ENCODE measurements around the gene CKAP2L. TPM values are rescaled to one million over a fixed set of nuclear protein-coding genes. Genes with fewer than 3 reads are reported as not detected.

Gene CKAP2L
- polyA plus RNA-seq, 1 donor, result 6.2 TPM

- no peak for DNase-seq
- WGBS (ENCODE audit: insufficient coverage, low lambda C conversion rate), result no CpG with 5 or more reads among the region's 19 CpGs
- no peaks in the 10 kb centered on the region for H3K36me3 ChIP-seq (ENCODE audit: control insufficient read depth, insufficient read depth, low read length)
Measured at GRCh38 chr2:112727276-112728028, 37.0 kb downstream of the CKAP2L start.

GRCh38 chr2:112726487-112727190 is 37.8 kb downstream of the CKAP2L start:
- H3K36me3 ChIP-seq (ENCODE audit: control insufficient read depth, insufficient read depth, low read length), result no peaks in the 10 kb centered on the region
- no CpG with 5 or more reads among the region's 19 CpGs for WGBS (ENCODE audit: insufficient coverage, low lambda C conversion rate)
- no peak overlapping the region for H3K4me3 ChIP-seq (ENCODE audit: low read length)
- peak; percentile 94 to 95 for DNase-seq
- H3K27me3 ChIP-seq (ENCODE audit: control insufficient read depth, insufficient read depth, low read length), result no peaks in the 10 kb centered on the region
- peak overlapping the region; percentile 92 for H3K27ac ChIP-seq (ENCODE audit: low read length)
- H3K9me3 ChIP-seq (ENCODE audit: control insufficient read depth, low read depth, low read length), result no peaks in the 10 kb centered on the region
- peaks cover 22% of the 10 kb centered on the region for H3K4me1 ChIP-seq (ENCODE audit: control insufficient read depth, insufficient read depth, low read length)

More at GRCh38 chr2:112727276-112728028, 37.0 kb downstream of the CKAP2L start:
- no peaks in the 10 kb centered on the region for H3K9me3 ChIP-seq (ENCODE audit: control insufficient read depth, low read depth, low read length)
- H3K27me3 ChIP-seq (ENCODE audit: control insufficient read depth, insufficient read depth, low read length), result no peaks in the 10 kb centered on the region
- peaks cover 22% of the 10 kb centered on the region for H3K4me1 ChIP-seq (ENCODE audit: control insufficient read depth, insufficient read depth, low read length)
- no peak overlapping the region for H3K4me3 ChIP-seq (ENCODE audit: low read length)
- no peak overlapping the region for H3K27ac ChIP-seq (ENCODE audit: low read length)

- H3K9me3 ChIP-seq (ENCODE audit: control insufficient read depth, low read depth, low read length), result no peaks in the 10 kb centered on the region
- H3K27ac ChIP-seq (ENCODE audit: low read length), result peak overlapping the region; percentile 92
- H3K4me1 ChIP-seq (ENCODE audit: control insufficient read depth, insufficient read depth, low read length), result peaks cover 22% of the 10 kb centered on the region
- DNase-seq, result peak; percentile 96 to 97
- no peak overlapping the region for H3K4me3 ChIP-seq (ENCODE audit: low read length)
- WGBS (ENCODE audit: insufficient coverage, low lambda C conversion rate), result no CpG with 5 or more reads among the region's 15 CpGs
- no peaks in the 10 kb centered on the region for H3K27me3 ChIP-seq (ENCODE audit: control insufficient read depth, insufficient read depth, low read length)
- no peaks in the 10 kb centered on the region for H3K36me3 ChIP-seq (ENCODE audit: control insufficient read depth, insufficient read depth, low read length)
Measured at GRCh38 chr2:112725545-112726457, 38.6 kb downstream of the CKAP2L start.

GRCh38 chr2:112724591-112725525 is 39.6 kb downstream of the CKAP2L start:
- no peaks in the 10 kb centered on the region for H3K9me3 ChIP-seq (ENCODE audit: control insufficient read depth, low read depth, low read length)
- WGBS (ENCODE audit: insufficient coverage, low lambda C conversion rate), result no CpG with 5 or more reads among the region's 21 CpGs
- no peak for DNase-seq
- no peaks in the 10 kb centered on the region for H3K36me3 ChIP-seq (ENCODE audit: control insufficient read depth, insufficient read depth, low read length)
- H3K4me3 ChIP-seq (ENCODE audit: low read length), result no peak overlapping the region
- peak overlapping the region; percentile 92 for H3K27ac ChIP-seq (ENCODE audit: low read length)
- H3K27me3 ChIP-seq (ENCODE audit: control insufficient read depth, insufficient read depth, low read length), result no peaks in the 10 kb centered on the region
- peaks cover 22% of the 10 kb centered on the region for H3K4me1 ChIP-seq (ENCODE audit: control insufficient read depth, insufficient read depth, low read length)

DNA sequence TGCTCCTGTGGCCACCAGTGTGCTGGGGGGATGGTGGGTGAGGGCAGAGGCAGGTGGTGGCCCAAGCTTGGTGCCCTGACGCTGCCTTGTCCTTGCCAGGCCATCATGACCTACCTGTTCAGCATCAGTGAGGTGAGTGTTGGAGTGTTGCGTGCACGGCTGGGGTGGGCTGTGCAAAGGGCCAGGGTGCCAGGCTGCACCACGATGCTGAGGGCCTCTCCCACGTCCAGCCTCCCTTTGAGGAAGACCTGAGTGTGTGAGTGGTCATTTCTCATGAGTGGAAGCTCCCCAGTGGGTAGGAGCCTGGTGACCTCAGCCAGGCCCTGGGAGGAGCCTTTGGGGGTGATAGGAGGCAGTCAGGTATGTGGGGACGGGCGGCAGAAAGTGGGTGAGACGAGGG is 40.4 kb downstream of the CKAP2L start:
- H3K4me3 ChIP-seq (ENCODE audit: low read length), result no peak overlapping the region
- DNase-seq, result no peak
- no peak overlapping the region for H3K27ac ChIP-seq (ENCODE audit: low read length)
- H3K9me3 ChIP-seq (ENCODE audit: control insufficient read depth, low read depth, low read length), result no peaks in the 10 kb centered on the region
- no CpG with 5 or more reads among the region's 8 CpGs for WGBS (ENCODE audit: insufficient coverage, low lambda C conversion rate)
- H3K27me3 ChIP-seq (ENCODE audit: control insufficient read depth, insufficient read depth, low read length), result no peaks in the 10 kb centered on the region
- no peaks in the 10 kb centered on the region for H3K36me3 ChIP-seq (ENCODE audit: control insufficient read depth, insufficient read depth, low read length)
- peaks cover 22% of the 10 kb centered on the region for H3K4me1 ChIP-seq (ENCODE audit: control insufficient read depth, insufficient read depth, low read length)

- Histone ChIP-seq H3K4me1 (ENCODE audit: control insufficient read depth, insufficient read depth, low read length) (peaks cover 22% of the 10 kb centered on the region), H3K27ac (ENCODE audit: low read length) (no peak overlapping the region), H3K4me3 (ENCODE audit: low read length) (no peak overlapping the region), H3K9me3 (ENCODE audit: control insufficient read depth, low read depth, low read length) (no peaks in the 10 kb centered on the region), H3K27me3 (ENCODE audit: control insufficient read depth, insufficient read depth, low read length) (no peaks in the 10 kb centered on the region), H3K36me3 (ENCODE audit: control insufficient read depth, insufficient read depth, low read length) (no peaks in the 10 kb centered on the region)
- DNase-seq, result no peak
- no CpG with 5 or more reads among the region's 6 CpGs for WGBS (ENCODE audit: insufficient coverage, low lambda C conversion rate)
Measured at GRCh38 chr2:112723547-112723940, 40.9 kb downstream of the CKAP2L start.

- Histone ChIP-seq H3K27ac (ENCODE audit: low read length) (no peak overlapping the region), H3K9me3 (ENCODE audit: control insufficient read depth, low read depth, low read length) (no peaks in the 10 kb centered on the region), H3K4me1 (ENCODE audit: control insufficient read depth, insufficient read depth, low read length) (peaks cover 22% of the 10 kb centered on the region), H3K36me3 (ENCODE audit: control insufficient read depth, insufficient read depth, low read length) (no peaks in the 10 kb centered on the region), H3K27me3 (ENCODE audit: control insufficient read depth, insufficient read depth, low read length) (no peaks in the 10 kb centered on the region), H3K4me3 (ENCODE audit: low read length) (no peak overlapping the region)
- no peak for DNase-seq
- WGBS (ENCODE audit: insufficient coverage, low lambda C conversion rate), result 100% methylated on average over 2 of the region's 9 CpGs
Measured at GRCh38 chr2:112722816-112723546, 41.4 kb downstream of the CKAP2L start.

GRCh38 chr2:112721819-112722522 is 42.4 kb downstream of the CKAP2L start:
- no CpG with 5 or more reads among the region's 23 CpGs for WGBS (ENCODE audit: insufficient coverage, low lambda C conversion rate)
- no peaks in the 10 kb centered on the region for H3K27me3 ChIP-seq (ENCODE audit: control insufficient read depth, insufficient read depth, low read length)

GRCh38 chr2:112720785-112721184 is 43.6 kb downstream of the CKAP2L start, which contains the start of gene NT5DC4:
Gene NT5DC4, plus strand, starts transcription at chr2:112721020. Its CDS starts 60 bp downstream, at chr2:112721080.
- H3K4me1 ChIP-seq (ENCODE audit: control insufficient read depth, insufficient read depth, low read length), result peaks cover 12% of the 10 kb centered on the region
- no peaks in the 10 kb centered on the region for H3K27me3 ChIP-seq (ENCODE audit: control insufficient read depth, insufficient read depth, low read length)
- H3K4me3 ChIP-seq (ENCODE audit: low read length), result no peak within 1 kb of the TSS
- no CpG with 5 or more reads among the region's 6 CpGs for WGBS (ENCODE audit: insufficient coverage, low lambda C conversion rate)
- H3K36me3 ChIP-seq (ENCODE audit: control insufficient read depth, insufficient read depth, low read length), result no peaks in the 10 kb centered on the region
- H3K9me3 ChIP-seq (ENCODE audit: control insufficient read depth, low read depth, low read length), result no peaks in the 10 kb centered on the region
- DNase-seq, result no peak
- no peak within 1 kb of the TSS for H3K27ac ChIP-seq (ENCODE audit: low read length)

More at GRCh38 chr2:112721819-112722522, 42.4 kb downstream of the CKAP2L start:
- H3K27ac ChIP-seq (ENCODE audit: low read length), result no peak overlapping the region
- no peaks in the 10 kb centered on the region for H3K36me3 ChIP-seq (ENCODE audit: control insufficient read depth, insufficient read depth, low read length)
- peaks cover 21% of the 10 kb centered on the region for H3K4me1 ChIP-seq (ENCODE audit: control insufficient read depth, insufficient read depth, low read length)
- no peak overlapping the region for H3K4me3 ChIP-seq (ENCODE audit: low read length)
- DNase-seq, result no peak
- no peaks in the 10 kb centered on the region for H3K9me3 ChIP-seq (ENCODE audit: control insufficient read depth, low read depth, low read length)
